HG03520 (cell line): ENCODE data around the gene ZNF165.
"Not testable (repeated sequence)": the region's sequence is repeated elsewhere in the genome, so short reads cannot be mapped to it uniquely, and the experiment has no call there.

ENCODE experiments used
- ATAC-seq: cut with Tn5 transposase; IDR thresholded peaks from one replicate; pipeline ENCODE4 v1.9.1; 2021; ENCODE audit warnings: mild to moderate bottlenecking, moderate library complexity; ENCODE audit not compliant: unreplicated experiment

Gene ZNF165

GRCh38 chr6:28080381-28080630, at the start of gene ZNF165:
Gene ZNF165 (plus strand): TSS chr6:28080568. CDS start chr6:28085481, 4,913 bp downstream.
- peak; percentile 2 for ATAC-seq

DNA sequence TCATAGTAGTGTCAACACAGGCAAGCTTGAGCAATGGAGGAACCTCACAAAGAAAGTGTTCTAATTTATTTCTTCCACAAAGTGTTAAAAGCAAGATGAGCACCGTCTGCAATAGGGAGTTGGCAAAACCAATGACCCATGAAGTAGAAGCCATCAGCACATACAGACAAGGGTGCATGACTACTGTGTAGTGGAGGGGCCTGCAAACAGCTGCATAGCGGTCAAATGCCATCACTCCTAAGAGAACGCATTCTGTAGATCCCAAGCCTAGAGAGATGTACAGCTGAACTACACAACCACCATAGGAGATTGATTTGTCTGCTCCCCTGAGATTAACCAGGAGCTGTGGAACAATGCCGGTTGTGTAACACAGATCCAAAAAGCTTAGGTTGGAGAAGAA, 26.8 kb upstream of the ZNF165 start:
- no peak for ATAC-seq

GRCh38 chr6:28060405-28060804, 20.0 kb upstream of the ZNF165 start:
- no peak for ATAC-seq

GRCh38 chr6:28064272-28064671, 16.1 kb upstream of the ZNF165 start:
- ATAC-seq, result no peak

DNA sequence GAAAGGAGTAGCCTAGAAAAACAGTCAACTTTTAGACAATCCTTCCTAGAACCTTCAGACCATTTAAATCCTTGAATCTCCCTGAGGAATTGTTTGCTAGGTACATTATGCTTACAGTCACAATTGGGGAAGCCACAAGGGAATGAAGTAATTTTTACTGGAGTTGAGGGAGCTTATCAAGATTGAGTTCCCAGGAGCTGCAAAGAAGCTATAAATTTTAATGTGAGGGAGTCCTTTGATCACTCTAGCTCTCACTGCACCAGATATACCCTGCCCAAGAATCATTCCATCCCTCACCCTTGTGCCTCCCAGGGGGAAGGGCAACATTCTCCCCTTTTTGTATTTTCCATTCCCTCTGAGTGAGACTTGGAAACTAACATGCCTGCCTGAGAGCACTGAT, 12.3 kb upstream of the ZNF165 start:
- ATAC-seq, result no peak

- not testable (repeated sequence) for ATAC-seq
These were observed 9.4 kb upstream of the ZNF165 start for GRCh38 chr6:28070968-28071367.

DNA sequence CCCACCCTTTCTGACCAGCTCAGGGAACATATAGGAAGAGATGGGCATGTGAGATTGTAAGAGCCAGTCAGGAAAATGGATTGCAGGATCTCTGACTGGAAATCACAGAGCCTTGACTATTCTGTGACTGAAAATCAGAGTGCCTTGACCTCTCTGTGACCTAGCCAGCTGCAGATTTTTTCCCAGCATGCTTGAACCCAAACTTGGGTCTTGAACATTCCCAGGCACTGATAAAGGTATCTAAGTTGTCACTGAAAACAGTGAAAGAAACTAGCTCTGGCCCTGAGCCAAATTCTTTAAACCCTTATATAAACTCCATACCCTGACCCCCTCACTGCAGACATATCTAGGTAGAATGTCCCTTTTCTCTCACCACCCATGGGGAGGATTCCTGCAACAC, 2.3 kb upstream of the ZNF165 start:
- ATAC-seq, result no peak

GRCh38 chr6:28078836-28079235, 1.5 kb upstream of the ZNF165 start:
- ATAC-seq, result no peak

DNA sequence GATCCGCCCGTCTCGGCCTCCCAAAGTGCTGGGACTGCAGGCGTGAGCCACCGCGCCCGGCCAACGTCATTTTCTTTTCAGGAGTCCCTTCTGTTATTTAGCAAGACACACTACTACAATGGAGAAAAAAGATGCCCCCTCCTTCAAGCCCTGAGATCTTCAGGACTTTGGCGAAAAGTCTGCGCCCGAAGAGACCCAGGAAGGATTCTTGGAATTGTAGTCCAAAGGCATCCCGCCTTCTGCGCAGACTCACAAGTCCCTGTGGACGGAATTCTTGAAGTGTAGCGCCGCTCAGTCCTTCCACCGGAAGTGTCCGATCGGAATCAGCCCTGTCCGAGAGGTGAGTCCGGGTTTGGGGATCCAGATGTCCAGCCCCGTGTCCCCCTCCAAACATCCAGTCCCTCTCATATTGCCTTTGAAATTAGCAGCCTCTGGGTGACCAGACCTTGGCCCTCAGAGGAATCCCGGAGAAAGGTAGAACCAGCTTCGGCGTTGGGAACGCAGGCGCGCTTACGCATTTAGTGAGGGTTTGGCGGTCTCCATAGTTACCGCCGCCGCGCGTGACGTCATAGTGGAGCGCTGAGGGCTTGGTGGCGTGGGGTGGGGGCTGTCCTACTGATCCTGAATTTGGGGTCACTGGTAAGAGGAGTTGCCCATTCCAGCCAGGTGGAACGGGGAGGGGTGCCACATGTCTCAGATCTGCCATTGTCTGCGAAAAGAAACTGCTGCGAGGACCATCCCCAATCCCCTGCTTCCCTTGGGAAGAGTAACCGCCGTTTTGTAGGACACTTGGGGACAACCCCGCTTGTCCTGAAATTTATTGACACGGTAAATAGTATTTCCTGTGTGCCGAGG, 490 bp downstream of the ZNF165 start:
- peak; percentile 58 for ATAC-seq

DNA sequence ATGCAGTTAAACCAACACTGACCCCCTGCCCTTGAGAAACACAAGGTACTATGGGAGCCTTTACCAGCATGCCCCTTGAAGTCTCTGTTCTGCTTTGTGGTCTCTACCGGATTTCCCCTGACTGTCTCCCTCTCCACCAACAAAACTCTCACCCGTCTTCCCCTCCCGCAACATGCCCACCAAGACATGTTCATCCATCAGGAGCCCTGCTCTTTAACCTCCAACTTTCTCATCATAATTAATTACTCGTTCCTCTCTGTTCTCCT, 1.1 kb downstream of the ZNF165 start:
- ATAC-seq, result peak; percentile 52

- no peak for ATAC-seq
These were observed 2.6 kb downstream of the ZNF165 start for GRCh38 chr6:28082939-28083338.

DNA sequence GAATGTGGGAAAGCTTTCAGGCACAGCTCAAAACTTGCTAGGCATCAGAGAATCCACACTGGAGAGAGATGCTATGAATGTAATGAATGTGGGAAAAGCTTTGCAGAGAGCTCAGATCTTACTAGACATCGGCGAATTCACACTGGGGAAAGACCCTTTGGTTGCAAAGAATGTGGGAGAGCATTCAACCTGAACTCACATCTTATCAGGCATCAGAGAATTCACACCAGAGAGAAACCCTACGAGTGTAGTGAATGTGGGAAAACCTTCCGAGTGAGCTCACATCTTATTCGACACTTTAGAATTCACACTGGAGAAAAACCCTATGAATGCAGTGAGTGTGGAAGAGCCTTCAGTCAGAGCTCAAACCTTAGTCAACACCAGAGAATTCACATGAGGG, 8.7 kb downstream of the ZNF165 start:
- ATAC-seq, result no peak

- ATAC-seq, result no peak
These were observed 10.7 kb downstream of the ZNF165 start for GRCh38 chr6:28090917-28091586.

- not testable (repeated sequence) for ATAC-seq
These were observed 21.9 kb downstream of the ZNF165 start for GRCh38 chr6:28102222-28102621.

- ATAC-seq, result not testable (repeated sequence)
These were observed 22.3 kb downstream of the ZNF165 start for GRCh38 chr6:28102699-28103098.

- ATAC-seq, result peak; percentile 99
These were observed 24.2 kb downstream of the ZNF165 start for GRCh38 chr6:28104392-28105244.

DNA sequence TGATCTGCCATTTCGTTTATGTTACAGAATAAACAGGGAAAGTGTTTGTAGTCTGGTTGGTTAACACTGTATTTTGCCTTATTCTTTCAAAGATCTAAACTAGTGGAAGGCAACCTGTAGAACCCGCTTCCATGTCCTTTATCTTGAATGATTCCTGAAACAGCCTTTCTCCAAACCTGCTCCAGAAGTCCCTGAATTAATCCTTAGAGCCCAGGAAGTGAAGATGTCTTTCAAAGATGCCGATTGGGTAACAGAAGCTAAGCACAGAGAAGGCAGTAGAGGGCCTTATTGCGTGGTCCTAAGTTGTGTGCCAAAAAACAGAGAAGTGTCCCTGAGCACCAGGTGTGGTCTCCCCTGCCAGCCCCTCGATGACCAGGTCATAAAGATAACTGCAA, 24.9 kb downstream of the ZNF165 start:
- no peak for ATAC-seq

DNA sequence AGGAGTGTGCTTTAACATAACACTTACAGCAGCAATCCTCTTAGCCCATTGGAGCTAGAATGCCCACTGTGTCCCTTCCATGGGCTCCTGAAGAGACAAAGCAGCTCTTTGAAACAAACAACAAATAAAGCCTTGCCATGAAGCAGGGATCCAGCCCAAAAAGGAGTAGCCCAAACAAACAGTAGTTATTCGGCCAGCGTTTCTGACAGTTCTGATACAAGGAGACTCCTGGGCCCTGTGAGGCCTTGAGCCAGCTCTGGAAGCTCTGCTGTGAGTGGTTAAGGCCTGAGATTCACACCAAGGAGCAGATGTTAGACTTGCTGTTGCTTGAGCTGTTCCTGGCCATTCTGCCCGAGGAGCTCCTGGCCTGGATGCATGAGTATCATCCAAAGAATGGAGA, 27.1 kb downstream of the ZNF165 start:
- ATAC-seq, result no peak

- ATAC-seq, result no peak
These were observed 31.6 kb downstream of the ZNF165 start for GRCh38 chr6:28111964-28112363.

- no peak for ATAC-seq
These were observed 35.4 kb downstream of the ZNF165 start for GRCh38 chr6:28115799-28116198.

DNA sequence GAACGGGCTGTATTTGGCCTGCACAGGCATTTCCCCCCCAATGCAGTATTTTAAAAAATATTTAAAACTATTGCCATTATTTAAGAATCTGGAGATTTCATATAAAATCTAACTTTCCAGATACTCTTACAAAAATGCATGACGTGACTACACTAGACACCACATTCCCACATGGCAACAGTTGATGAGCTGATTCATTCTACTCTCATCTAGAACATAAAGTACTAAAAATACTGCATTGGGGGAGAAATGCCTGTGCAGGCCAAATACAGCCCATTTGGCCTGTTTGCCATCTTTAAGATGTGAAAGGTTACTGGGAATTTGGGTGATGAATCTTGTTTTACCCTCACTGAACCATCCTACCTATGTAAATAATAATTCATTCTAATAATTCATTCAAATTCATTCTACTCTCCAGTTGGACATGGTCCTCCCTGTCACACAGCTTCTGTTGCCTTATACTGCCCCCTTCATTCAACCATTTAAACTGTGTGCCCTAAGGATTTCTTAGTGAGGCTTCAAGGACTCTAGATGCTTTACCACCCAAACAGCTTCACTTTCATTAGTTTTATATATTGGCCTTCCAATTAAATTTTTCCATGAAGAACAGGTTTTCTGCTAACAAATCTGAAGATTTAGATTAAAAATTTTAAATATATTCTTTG, 37.1 kb downstream of the ZNF165 start:
- ATAC-seq, result no peak
